22Rv1 (cell line): Measurements from ENCODE around the gene LY6G6C.

Experiments
- H3K27ac ChIP-seq: fragments of 450-650 bp; 2 replicates; pipeline ENCODE4 v1.5.1; 2017
- ZFX ChIP-seq: fragments of 450-650 bp; IDR thresholded peaks from 2 replicates; pipeline ENCODE4 v1.6.1; 2017; ENCODE audit warnings: antibody characterized with exemption, borderline replicate concordance
- TF ChIP-seq, protein P1 (sequence below): fragments of 450-650 bp; IDR thresholded peaks from 2 replicates; pipeline ENCODE4 v1.5.1; 2017; ENCODE audit warnings: mild to moderate bottlenecking

Gene LY6G6C

GRCh38 chr6:31700740-31701401, 20.7 kb downstream of the LY6G6C start:
- TF ChIP-seq, protein P1, sequence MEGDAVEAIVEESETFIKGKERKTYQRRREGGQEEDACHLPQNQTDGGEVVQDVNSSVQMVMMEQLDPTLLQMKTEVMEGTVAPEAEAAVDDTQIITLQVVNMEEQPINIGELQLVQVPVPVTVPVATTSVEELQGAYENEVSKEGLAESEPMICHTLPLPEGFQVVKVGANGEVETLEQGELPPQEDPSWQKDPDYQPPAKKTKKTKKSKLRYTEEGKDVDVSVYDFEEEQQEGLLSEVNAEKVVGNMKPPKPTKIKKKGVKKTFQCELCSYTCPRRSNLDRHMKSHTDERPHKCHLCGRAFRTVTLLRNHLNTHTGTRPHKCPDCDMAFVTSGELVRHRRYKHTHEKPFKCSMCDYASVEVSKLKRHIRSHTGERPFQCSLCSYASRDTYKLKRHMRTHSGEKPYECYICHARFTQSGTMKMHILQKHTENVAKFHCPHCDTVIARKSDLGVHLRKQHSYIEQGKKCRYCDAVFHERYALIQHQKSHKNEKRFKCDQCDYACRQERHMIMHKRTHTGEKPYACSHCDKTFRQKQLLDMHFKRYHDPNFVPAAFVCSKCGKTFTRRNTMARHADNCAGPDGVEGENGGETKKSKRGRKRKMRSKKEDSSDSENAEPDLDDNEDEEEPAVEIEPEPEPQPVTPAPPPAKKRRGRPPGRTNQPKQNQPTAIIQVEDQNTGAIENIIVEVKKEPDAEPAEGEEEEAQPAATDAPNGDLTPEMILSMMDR: no peak
- TF ChIP-seq ZFX: no peak
- no peak overlapping the region for H3K27ac ChIP-seq

DNA sequence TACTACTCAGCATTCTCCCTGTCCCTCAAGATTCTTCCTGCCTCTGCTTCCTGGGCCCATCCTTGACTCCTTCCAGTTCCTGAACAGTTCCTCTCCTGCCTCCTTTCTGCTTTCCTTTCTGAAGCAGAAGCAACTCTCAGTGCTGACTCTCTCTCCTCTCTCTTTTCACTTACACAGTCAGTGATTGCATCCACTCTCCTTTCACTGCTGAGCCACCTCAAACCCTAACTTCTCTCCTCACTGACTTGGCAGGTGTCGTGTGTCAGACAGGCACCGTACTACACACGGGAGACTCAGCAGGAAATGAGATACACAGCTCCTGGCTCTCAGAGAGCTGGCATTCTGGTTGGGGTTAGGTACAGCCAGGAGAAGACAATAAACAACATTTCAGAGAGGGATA, 24.0 kb downstream of the LY6G6C start:
- H3K27ac ChIP-seq: no peak overlapping the region
- TF ChIP-seq ZFX: no peak
- TF ChIP-seq, protein P1: no peak

- TF ChIP-seq, protein P1: no peak
- TF ChIP-seq ZFX: no peak
These were observed 28.0 kb downstream of the LY6G6C start for GRCh38 chr6:31693535-31693934.

DNA sequence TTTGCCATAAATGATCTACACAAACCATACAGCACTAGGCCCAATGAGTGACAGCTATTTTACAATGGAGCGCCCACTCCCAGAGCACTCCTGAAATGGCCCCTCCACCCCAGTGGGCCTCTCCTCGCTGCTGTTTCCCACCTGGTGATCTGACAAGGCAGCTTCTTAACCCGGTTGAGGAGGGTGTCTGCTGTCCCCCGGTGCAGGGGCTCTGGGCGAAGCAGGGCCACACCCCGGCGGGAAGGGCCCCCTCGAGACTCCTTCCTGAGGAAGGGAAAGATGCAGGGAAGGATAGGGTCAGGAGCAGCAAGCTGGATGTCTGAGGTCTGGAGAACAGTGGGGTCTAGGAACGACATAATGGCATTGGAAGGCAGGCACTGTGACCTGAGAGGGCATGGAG, 28.7 kb downstream of the LY6G6C start:
- TF ChIP-seq, protein P1: no peak
- no peak for TF ChIP-seq ZFX
- no peak overlapping the region for H3K27ac ChIP-seq

More at GRCh38 chr6:31693535-31693934, 28.0 kb downstream of the LY6G6C start:
- no peak overlapping the region for H3K27ac ChIP-seq

DNA sequence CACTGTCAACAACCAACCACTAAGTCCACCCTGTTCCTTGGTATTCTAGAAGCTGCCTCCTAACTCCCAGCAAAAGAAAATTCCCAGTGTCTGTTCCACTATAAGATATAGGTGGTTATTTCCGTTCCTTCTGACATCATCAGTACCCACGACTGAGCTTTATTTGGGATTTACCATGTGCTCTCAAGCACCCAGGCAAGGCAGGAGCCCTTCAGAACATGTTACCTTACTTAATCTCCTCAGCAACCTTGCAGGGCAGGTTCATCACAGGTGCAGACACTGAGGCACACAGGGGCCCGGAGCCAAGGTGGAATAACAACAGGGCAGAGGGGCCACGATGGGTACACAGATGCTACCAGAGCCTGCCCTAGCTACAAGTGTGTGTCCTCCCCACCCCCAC, 29.2 kb downstream of the LY6G6C start:
- H3K27ac ChIP-seq: no peak overlapping the region
- no peak for TF ChIP-seq ZFX
- TF ChIP-seq, protein P1: no peak

- TF ChIP-seq ZFX: no peak
- TF ChIP-seq, protein P1: no peak
- no peak overlapping the region for H3K27ac ChIP-seq
These were observed 29.9 kb downstream of the LY6G6C start for GRCh38 chr6:31691564-31692108.

DNA sequence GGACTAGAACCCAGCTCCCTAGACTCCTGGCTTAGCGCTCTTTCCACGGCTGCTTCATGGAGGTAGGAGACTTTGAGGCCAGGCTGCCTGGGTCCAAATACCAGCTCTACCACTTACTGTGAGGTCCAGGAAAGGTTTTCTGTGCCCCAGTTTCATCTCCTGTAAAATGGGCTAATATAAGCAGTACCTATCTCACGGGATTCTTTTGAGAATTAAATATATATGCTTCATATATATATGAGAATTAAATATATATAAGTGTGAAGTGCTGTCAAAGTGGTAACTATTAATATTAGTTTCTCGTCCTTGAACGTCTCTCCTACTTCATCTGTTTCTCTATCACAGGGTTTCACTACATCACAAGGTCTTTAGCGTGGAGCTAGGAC, 30.5 kb downstream of the LY6G6C start:
- TF ChIP-seq, protein P1: no peak
- no peak for TF ChIP-seq ZFX
- H3K27ac ChIP-seq: no peak overlapping the region
